H1 (cell line): ENCODE results near the gene ZXDC. TPM values are rescaled to one million over a fixed set of nuclear protein-coding genes. Genes with fewer than 3 reads are reported as not detected.

Source experiments
- CTCF ChIA-PET: fragments of 300-600 bp; sonication (Branson Sonifier 250); formaldehyde crosslinking; loops from one replicate; lab custom pipeline; 2021; ENCODE audit not compliant: partially characterized antibody; lab: Charles Lee
- POLR2A ChIA-PET: fragments of 300-600 bp; sonication (Branson Sonifier 250); formaldehyde crosslinking; loops from one replicate; lab custom pipeline; 2021; ENCODE audit warnings: inconsistent platforms; ENCODE audit not compliant: partially characterized antibody; lab: Charles Lee
- DNase-seq, 2 experiments: peaks; one replicate each; pipeline versions ENCODE4 v3.0.0 to v3.0.0-alpha.2; 2010 to 2022; ENCODE audit warnings: low spot score in 2 of 2, low read depth in 1 of 2, mixed read lengths in 1 of 2
- FAIRE-seq: peaks from 2 replicates; lab custom pipeline; 2011; peaks lifted over from hg19 to GRCh38; lab: Jason Lieb, UNC
- H2AFZ ChIP-seq: 2 replicates; pipeline ENCODE4 v1.8.1; 2012; ENCODE audit warnings: low read length, inconsistent platforms
- H2AK5ac ChIP-seq: 2 replicates; pipeline ENCODE4 v1.6.1; 2013; ENCODE audit warnings: low read depth, low read length
- H2BK120ac ChIP-seq: replicated peaks from 2 replicates; pipeline ENCODE3; 2013; ENCODE audit warnings: low read depth, low read length, inconsistent platforms
- H2BK12ac ChIP-seq: 2 replicates; pipeline ENCODE4 v1.6.1; 2013; ENCODE audit warnings: low read depth, low read length
- H2BK15ac ChIP-seq: 2 replicates; pipeline ENCODE4 v1.6.1; 2013; ENCODE audit warnings: low read length
- H2BK20ac ChIP-seq: 2 replicates; pipeline ENCODE4 v1.6.1; 2013; ENCODE audit warnings: low read length
- H2BK5ac ChIP-seq: 2 replicates; pipeline ENCODE4 v1.6.1; 2013; ENCODE audit warnings: low read depth, low read length
- H3K14ac ChIP-seq: 2 replicates; pipeline ENCODE4 v1.6.1; 2013; ENCODE audit warnings: inconsistent platforms; ENCODE audit not compliant: insufficient read length
- H3K18ac ChIP-seq: 2 replicates; pipeline ENCODE4 v1.6.1; 2013; ENCODE audit warnings: low read length; ENCODE audit errors: extremely low read depth
- H3K23ac ChIP-seq: 2 replicates; pipeline ENCODE4 v1.6.1; 2013; ENCODE audit warnings: inconsistent platforms; ENCODE audit not compliant: insufficient read length
- H3K23me2 ChIP-seq: 2 replicates; pipeline ENCODE4 v1.6.1; 2013; ENCODE audit warnings: low read depth, low read length
- H3K27ac ChIP-seq: 2 replicates; pipeline ENCODE4 v1.6.1; 2011; ENCODE audit warnings: low read depth, low read length, inconsistent platforms
- H3K27me3 ChIP-seq, 4 experiments: replicated peaks in 1 of 4; 1 replicate in 1 of 4; 2 replicates in 3 of 4; pipeline versions ENCODE4 v1.6.1 to v1.8.1; 2011 to 2013; ENCODE audit warnings: low read length in 3 of 4, mild to moderate bottlenecking in 3 of 4, inconsistent platforms in 2 of 4, mixed read lengths in 2 of 4, moderate library complexity in 1 of 4; ENCODE audit not compliant: control insufficient read depth in 3 of 4, insufficient read depth in 3 of 4; ENCODE audit errors: extremely low read depth in 1 of 4
- H3K36me3 ChIP-seq, 4 experiments: 2 replicates each; pipeline versions ENCODE4 v1.6.1 to v1.8.1; 2011 to 2013; ENCODE audit warnings: mild to moderate bottlenecking in 4 of 4, low read length in 3 of 4, moderate library complexity in 2 of 4, control low read depth in 1 of 4, inconsistent platforms in 1 of 4; ENCODE audit not compliant: insufficient read depth in 4 of 4, control insufficient read depth in 2 of 4
- H3K4ac ChIP-seq: replicated peaks from 2 replicates; pipeline ENCODE3; 2013; ENCODE audit warnings: low read length, low read depth, mixed read lengths, inconsistent platforms; ENCODE audit not compliant: insufficient read length
- H3K4me1 ChIP-seq, 4 experiments: replicated peaks in 1 of 4; 1 replicate in 1 of 4; 2 replicates in 3 of 4; pipeline versions ENCODE4 v1.6.1 to v1.8.1; 2011 to 2013; ENCODE audit warnings: low read length in 3 of 4, inconsistent platforms in 2 of 4, mixed read lengths in 1 of 4; ENCODE audit not compliant: insufficient read depth in 4 of 4, control insufficient read depth in 3 of 4
- H3K4me2 ChIP-seq, 2 experiments: 2 replicates each; pipeline versions ENCODE4 v1.6.1 to v1.8.1; 2011 to 2013; ENCODE audit warnings: low read depth in 2 of 2, low read length in 2 of 2, control low read depth in 1 of 2, inconsistent platforms in 1 of 2, mild to moderate bottlenecking in 1 of 2; ENCODE audit not compliant: insufficient read depth in 1 of 2
- H3K4me3 ChIP-seq, 4 experiments: fragments of 200-600, 300-600 bp in 1 of 4; sonication (generic), shearing (Covaris generic), sonication (Bioruptor Twin) in 1 of 4; 2 replicates each; pipeline versions ENCODE4 v1.5.1 to v1.8.1; 2011 to 2016; ENCODE audit warnings: low read length in 4 of 4, low read depth in 3 of 4, control low read depth in 2 of 4, inconsistent platforms in 2 of 4, mild to moderate bottlenecking in 2 of 4, mixed read lengths in 1 of 4, moderate library complexity in 1 of 4; ENCODE audit not compliant: insufficient read depth in 2 of 4; ENCODE audit errors: extremely low read depth in 1 of 4
- H3K56ac ChIP-seq: replicated peaks from 2 replicates; pipeline ENCODE3; 2013; ENCODE audit warnings: low read depth, mild to moderate bottlenecking, mixed read lengths, low read length, inconsistent platforms; ENCODE audit not compliant: insufficient read length
- H3K79me1 ChIP-seq: 2 replicates; pipeline ENCODE4 v1.6.1; 2013; ENCODE audit warnings: low read depth, low read length, control low read depth
- H3K79me2 ChIP-seq, 2 experiments: 2 replicates each; pipeline versions ENCODE4 v1.6.1 to v1.8.1; 2012 to 2013; ENCODE audit warnings: low read length in 2 of 2, mild to moderate bottlenecking in 2 of 2, inconsistent platforms in 1 of 2; ENCODE audit not compliant: insufficient read depth in 2 of 2, control insufficient read depth in 1 of 2
- H3K9ac ChIP-seq, 4 experiments: replicated peaks in 1 of 4; 1 replicate in 1 of 4; 2 replicates in 3 of 4; pipeline versions ENCODE4 v1.6.1 to v1.8.1; 2011 to 2013; ENCODE audit warnings: low read depth in 3 of 4, low read length in 3 of 4, control low read depth in 2 of 4, mild to moderate bottlenecking in 2 of 4, moderate library complexity in 2 of 4, inconsistent platforms in 1 of 4; ENCODE audit errors: extremely low read depth in 1 of 4
- H3K9me3 ChIP-seq, 2 experiments: 2 replicates each; pipeline versions ENCODE4 v1.6.1 to v1.8.1; 2012 to 2013; ENCODE audit warnings: mild to moderate bottlenecking in 2 of 2, moderate library complexity in 2 of 2, control low read depth in 1 of 2, inconsistent platforms in 1 of 2, low read depth in 1 of 2, low read length in 1 of 2, mixed read lengths in 1 of 2; ENCODE audit not compliant: insufficient read depth in 2 of 2
- H4K20me1 ChIP-seq, 2 experiments: replicated peaks in 1 of 2; 2 replicates each; pipeline versions ENCODE3 to v1.8.1; 2011 to 2013; ENCODE audit warnings: inconsistent platforms in 2 of 2, low read length in 2 of 2, mild to moderate bottlenecking in 1 of 2; ENCODE audit not compliant: insufficient read depth in 2 of 2, control insufficient read depth in 1 of 2
- H4K5ac ChIP-seq: 2 replicates; pipeline ENCODE4 v1.6.1; 2013; ENCODE audit warnings: low read length, low read depth, mixed read lengths, inconsistent platforms; ENCODE audit not compliant: insufficient read length
- H4K8ac ChIP-seq: 2 replicates; pipeline ENCODE4 v1.8.0; 2013; ENCODE audit warnings: mild to moderate bottlenecking, moderate library complexity, low read length, inconsistent platforms; ENCODE audit not compliant: insufficient read depth; ENCODE audit errors: extremely low read depth
- H4K91ac ChIP-seq: replicated peaks from 2 replicates; pipeline ENCODE3; 2013; ENCODE audit warnings: low read length, mixed read lengths, inconsistent platforms; ENCODE audit not compliant: insufficient read length
- CHD1 ChIP-seq: IDR thresholded peaks from 2 replicates; pipeline ENCODE4 v1.6.1; 2012; ENCODE audit warnings: low read depth, low read length, improper control_type of control experiment
- KDM1A ChIP-seq: fragments of 200-600, 300-600 bp; sonication (generic); IDR thresholded peaks from 2 replicates; pipeline ENCODE4 v1.7.1; 2016; ENCODE audit warnings: mild to moderate bottlenecking, low read length, borderline replicate concordance
- TBP ChIP-seq: IDR thresholded peaks from 2 replicates; pipeline ENCODE4 v1.6.1; 2011; ENCODE audit warnings: low read depth, low read length, improper control_type of control experiment
- TCF12 ChIP-seq: IDR thresholded peaks from 2 replicates; pipeline ENCODE4 v1.6.1; 2011; ENCODE audit warnings: low read depth, mild to moderate bottlenecking, low read length
- WGBS, 2 experiments: shearing (Covaris generic) in 1 of 2; methylation state at CpG; one replicate each; pipeline versions ENCODE4 v1.1.6 to v1.1.7; 2013 to 2015; ENCODE audit warnings: low lambda C conversion rate in 2 of 2, mixed read lengths in 2 of 2, inconsistent platforms in 1 of 2, low coverage in 1 of 2, missing lambda C conversion rate in 1 of 2; ENCODE audit not compliant: insufficient replicate concordance in 2 of 2, insufficient coverage in 1 of 2, insufficient read length in 1 of 2; ENCODE audit errors: extremely low coverage in 1 of 2, missing lambda C conversion rate in 1 of 2; 5-methylcytosine and 5-hydroxymethylcytosine counted together
- polyA plus RNA-seq, 7 experiments: library from polyadenylated mRNA; depleted of rRNA in 3 of 7; stranded (reverse) in 5 of 7; unstranded in 2 of 7; fragments of >200 nt in 5 of 7; fragments of 200-250 nt in 2 of 7; gene quantifications; 1 replicate in 5 of 7; 2 replicates in 1 of 7; 4 replicates in 1 of 7; pipeline versions ENCODE4 v1.2.1 to v1.2.3, GENCODE V29; 2011 to 2013; ENCODE audit warnings: missing spikeins in 2 of 7, mixed read lengths in 2 of 7
- total RNA-seq: library from RNA; stranded (reverse); fragmentation: NEBNext Ultra II Directional; extraction: Animal tissue kit (Norgen Biotek cat#: 25700); gene quantifications from 2 replicates; pipeline ENCODE4 v1.2.1, GENCODE V29; 2021

ZXDC gene
- total and polyA plus RNA-seq, 2 of the 8 experiments (the other 6 are each of a cell fraction or from before 2014, with no cell fraction given), result 12.7 to 24.3 TPM

- peaks cover 15 to 73% (median 39%) of the 10 kb centered on the region in 4 experiments; a peak in 6 of 8 replicates for H3K36me3 ChIP-seq
- no peak for FAIRE-seq
Measured at GRCh38 chr3:126459763-126460127, 15.9 kb downstream of the ZXDC start.

More at GRCh38 chr3:126459763-126460127, 15.9 kb downstream of the ZXDC start:
- no peak overlapping the region for H4K5ac ChIP-seq
- H3K79me1 ChIP-seq, result peaks cover 6% of the 10 kb centered on the region; the same call in 1 of the 2 replicates
- no peak overlapping the region for H2AFZ ChIP-seq
- H3K23ac ChIP-seq, result no peak overlapping the region
- no peak overlapping the region for H3K4me3 ChIP-seq
- H2BK12ac ChIP-seq, result no peak overlapping the region
- no peak overlapping the region for H4K91ac ChIP-seq
- no peaks in the 10 kb centered on the region for H3K9me3 ChIP-seq
- TF ChIP-seq TBP, result no peak
- TF ChIP-seq TCF12, result no peak
- no peak for TF ChIP-seq KDM1A
- TF ChIP-seq CHD1, result no peak
- no peak overlapping the region for H3K14ac ChIP-seq
- ChIA-PET CTCF (interaction anchor here (0.9 to 1.4 kb wide), 3 partner anchors 12 to 19 kb away, joined by 3 to 4 read pairs (median 3); no protein-coding TSS in a partner anchor), POLR2A (interaction anchor here (0.9 to 3.3 kb wide), 3 partner anchors 8 to 12 kb away, joined by 3 to 20 read pairs (median 4); no protein-coding TSS in a partner anchor)
- H3K4me2 ChIP-seq, result no peak overlapping the region
- no peaks in the 10 kb centered on the region for H3K27me3 ChIP-seq
- H2BK120ac ChIP-seq, result no peak overlapping the region
- H2BK15ac ChIP-seq, result no peak overlapping the region
- H2AK5ac ChIP-seq, result no peak overlapping the region
- no peak overlapping the region for H2BK20ac ChIP-seq
- no peak overlapping the region for H4K8ac ChIP-seq
- H4K20me1 ChIP-seq, result peaks cover 0 to 12% of the 10 kb centered on the region in 2 experiments
- no peaks in the 10 kb centered on the region for H3K23me2 ChIP-seq
- no peak overlapping the region for H3K27ac ChIP-seq
- DNase-seq, result no peak
- no peak overlapping the region for H3K9ac ChIP-seq
- no peak overlapping the region for H2BK5ac ChIP-seq
- no peak overlapping the region for H3K56ac ChIP-seq
- H3K4me1 ChIP-seq, result no peaks in the 10 kb centered on the region
- no peaks in the 10 kb centered on the region; a peak in 1 of 4 replicates for H3K79me2 ChIP-seq
- WGBS, 2 experiments, result 96% methylated on average over 9 of the region's 9 CpGs; no CpG with 5 or more reads in 1 of the 2 experiments
- H3K18ac ChIP-seq, result no peak overlapping the region
- H3K4ac ChIP-seq, result no peak overlapping the region
